Measurements from ENCODE around the gene BTNL2.
"Not testable (repeated sequence)": the region's sequence is repeated elsewhere in the genome, so short reads cannot be mapped to it uniquely, and the experiment has no call there.

The BTNL2 gene

GRCh38 chr6:32406857-32407256, at the start of gene BTNL2:
Gene BTNL2, minus strand, starts transcription at chr6:32407181. Its CDS starts 58 bp downstream, at chr6:32407123.
- no peak for DNase-seq

DNA sequence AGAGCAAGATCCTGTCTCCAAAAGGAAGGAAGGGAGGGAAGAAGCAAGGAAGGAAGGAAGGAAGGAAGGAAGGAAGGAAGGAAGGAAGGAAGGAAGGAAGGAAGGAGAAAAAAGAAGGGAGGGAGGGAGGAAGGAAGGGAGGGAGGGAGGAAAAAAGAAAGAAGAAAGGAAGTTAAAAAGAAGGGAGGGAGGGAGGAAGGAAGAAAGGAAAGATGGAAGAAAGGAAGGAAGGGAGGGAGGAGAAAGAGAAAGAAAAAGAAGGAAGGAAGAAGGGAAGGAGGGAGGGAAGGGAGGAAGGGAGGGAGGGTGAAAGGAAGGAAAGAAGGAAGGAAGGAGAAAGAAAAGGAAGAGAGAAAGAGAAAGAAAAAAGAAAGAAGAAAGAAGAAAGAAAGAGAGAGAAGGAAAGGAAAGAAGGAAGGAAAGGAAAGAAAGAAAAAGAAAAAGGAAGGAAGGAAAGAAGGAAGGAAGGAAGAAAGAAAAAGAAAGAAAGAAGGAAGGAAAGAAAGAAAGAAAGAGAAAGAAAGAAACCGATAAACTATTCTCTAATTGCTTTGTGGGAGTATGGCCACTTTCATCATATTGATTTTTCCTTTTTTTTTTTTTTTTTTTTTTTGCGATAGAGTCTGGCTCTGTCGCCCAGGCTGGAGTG, 42.2 kb upstream of the BTNL2 start:
- DNase-seq, result no peak

GRCh38 chr6:32447932-32448331, 41.0 kb upstream of the BTNL2 start:
- no peak for DNase-seq

GRCh38 chr6:32445321-32445854, 38.4 kb upstream of the BTNL2 start:
- DNase-seq, result no peak

GRCh38 chr6:32444433-32444832, 37.5 kb upstream of the BTNL2 start:
- DNase-seq, result no peak

DNA sequence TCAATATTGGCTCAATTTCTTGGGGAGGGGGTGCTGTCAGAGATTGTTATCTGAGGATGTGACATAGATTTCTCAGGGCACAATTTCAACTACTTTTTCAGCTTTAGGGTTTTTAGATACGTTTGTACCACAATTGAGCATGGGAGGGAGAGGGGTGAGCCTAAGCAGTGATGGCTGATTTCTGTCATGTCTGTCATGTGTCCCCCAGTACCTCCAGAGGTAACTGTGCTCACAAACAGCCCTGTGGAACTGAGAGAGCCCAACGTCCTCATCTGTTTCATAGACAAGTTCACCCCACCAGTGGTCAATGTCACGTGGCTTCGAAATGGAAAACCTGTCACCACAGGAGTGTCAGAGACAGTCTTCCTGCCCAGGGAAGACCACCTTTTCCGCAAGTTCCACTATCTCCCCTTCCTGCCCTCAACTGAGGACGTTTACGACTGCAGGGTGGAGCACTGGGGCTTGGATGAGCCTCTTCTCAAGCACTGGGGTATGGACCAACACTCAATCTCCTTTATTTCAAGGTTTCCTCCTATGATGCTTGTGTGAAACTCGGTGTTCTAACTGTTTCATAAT, 36.1 kb upstream of the BTNL2 start:
- no peak for DNase-seq

DNA sequence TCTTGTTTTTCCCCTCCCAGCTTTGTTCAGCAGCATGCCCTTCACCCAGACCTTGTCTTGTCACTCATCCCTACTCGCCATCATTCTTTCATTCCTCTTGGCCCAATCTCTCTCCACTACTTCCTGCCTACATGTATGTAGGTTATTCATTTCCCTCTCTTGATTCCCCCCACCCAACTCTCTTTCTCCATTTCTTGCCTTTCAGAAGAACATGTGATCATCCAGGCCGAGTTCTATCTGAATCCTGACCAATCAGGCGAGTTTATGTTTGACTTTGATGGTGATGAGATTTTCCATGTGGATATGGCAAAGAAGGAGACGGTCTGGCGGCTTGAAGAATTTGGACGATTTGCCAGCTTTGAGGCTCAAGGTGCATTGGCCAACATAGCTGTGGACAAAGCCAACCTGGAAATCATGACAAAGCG, 35.3 kb upstream of the BTNL2 start:
- DNase-seq, result no peak

DNA sequence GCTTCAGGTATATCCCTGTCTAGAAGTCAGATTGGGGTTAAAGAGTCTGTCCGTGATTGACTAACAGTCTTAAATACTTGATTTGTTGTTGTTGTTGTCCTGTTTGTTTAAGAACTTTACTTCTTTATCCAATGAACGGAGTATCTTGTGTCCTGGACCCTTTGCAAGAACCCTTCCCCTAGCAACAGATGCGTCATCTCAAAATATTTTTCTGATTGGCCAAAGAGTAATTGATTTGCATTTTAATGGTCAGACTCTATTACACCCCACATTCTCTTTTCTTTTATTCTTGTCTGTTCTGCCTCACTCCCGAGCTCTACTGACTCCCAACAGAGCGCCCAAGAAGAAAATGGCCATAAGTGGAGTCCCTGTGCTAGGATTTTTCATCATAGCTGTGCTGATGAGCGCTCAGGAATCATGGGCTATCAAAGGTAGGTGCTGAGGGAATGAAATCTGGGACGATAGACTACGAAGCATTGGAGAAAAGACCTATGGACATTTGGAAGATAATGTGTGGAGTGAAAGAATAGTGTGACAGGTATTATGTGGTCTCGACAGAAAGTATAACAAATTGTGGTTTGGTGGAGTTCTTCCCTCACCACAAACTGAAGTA, 32.7 kb upstream of the BTNL2 start, which contains the start of gene HLA-DRA:
HLA-DRA (plus strand) TSS at position 286 of the 613 bp plus-strand sequence; CDS start at position 350, 64 bp downstream.
- DNase-seq, result peak in 1 of 3 experiments; percentile 13

GRCh38 chr6:32439139-32439538, 32.2 kb upstream of the BTNL2 start:
- no peak for DNase-seq

DNA sequence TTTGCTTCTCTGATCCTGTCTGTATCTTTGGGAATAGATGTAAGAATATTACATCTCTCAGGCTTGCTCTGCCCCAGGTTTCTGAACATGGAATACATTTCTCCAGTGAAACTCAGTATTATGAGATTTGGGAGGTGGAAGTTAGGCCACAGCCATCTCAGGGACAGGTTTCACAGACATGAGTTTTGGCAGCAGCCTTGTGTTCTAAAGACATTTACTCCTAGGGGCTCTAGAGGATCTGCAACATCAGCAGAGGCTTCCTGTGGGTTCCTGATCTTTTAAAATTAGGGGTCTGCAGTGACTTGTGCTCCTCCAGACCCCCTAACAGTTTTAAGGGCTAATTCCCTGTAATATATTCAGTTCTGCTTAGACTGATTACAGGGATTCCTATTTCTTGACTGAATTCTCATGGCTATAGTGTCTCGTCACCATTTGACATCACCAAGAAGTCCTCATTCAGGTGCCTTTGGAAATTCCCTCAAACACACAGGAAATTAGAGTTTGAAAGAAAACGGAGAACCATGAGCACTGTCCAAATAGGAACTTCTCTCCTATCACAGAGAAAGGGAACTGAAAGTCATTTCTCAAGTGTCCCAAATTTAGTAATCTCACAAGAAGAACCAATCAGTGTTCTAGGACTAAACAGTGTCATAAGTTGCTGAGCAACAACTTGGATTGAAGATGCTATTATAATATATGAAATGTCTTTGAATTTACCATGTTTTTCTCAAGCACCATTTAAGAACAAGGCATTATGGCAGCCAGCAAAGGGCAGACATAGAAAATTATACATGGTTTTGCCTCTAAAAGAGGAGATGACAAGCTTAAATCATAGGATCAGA, 30.2 kb upstream of the BTNL2 start:
- no peak for DNase-seq

GRCh38 chr6:32436186-32436585, 29.2 kb upstream of the BTNL2 start:
- peak in 1 of 3 experiments; percentile 10 for DNase-seq

GRCh38 chr6:32433950-32434349, 27.0 kb upstream of the BTNL2 start:
- not testable (repeated sequence) for DNase-seq

DNA sequence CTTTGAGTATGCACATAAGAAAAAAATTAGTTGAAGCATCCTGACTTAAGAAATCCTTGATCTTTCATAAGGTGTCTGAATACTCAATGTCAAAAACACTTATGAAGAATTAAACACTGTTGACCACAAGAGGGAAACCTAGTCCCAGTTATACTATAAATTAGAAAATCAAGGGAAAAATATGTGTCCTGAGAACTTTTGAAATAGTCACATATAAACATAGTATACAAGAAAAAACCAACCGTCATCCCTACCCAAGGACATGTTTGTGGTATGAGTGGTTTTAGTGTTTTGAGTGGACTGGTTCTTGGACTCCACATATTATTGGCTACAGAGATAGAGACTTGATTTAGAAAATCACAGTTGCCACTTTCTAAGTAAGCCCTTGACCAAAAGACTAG, 25.1 kb upstream of the BTNL2 start:
- peak in 2 of 3 experiments; percentile 13 to 40 for DNase-seq

GRCh38 chr6:32431142-32431541, 24.2 kb upstream of the BTNL2 start:
- DNase-seq, result no peak

DNA sequence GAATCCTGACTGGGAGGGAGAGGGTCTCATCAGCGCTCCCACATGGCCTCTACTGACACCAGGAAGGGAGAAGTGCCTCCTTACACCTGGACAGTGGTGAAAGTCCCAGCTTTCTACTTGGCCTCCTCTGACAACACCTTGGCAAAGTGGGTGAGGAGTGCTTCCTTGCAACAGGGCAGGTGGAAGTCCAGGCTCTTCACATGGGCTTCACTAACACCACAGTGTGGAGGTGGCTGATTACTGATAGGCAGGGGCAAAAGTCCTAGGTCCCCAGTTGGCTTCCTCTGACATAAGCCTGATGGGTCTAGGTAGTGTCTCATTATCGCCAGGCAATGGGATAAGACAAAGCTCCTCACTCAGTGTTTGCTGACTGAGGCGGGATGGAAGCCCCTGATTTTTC, 23.2 kb upstream of the BTNL2 start:
- DNase-seq, result no peak

GRCh38 chr6:32427934-32428474, 21.0 kb upstream of the BTNL2 start:
- no peak for DNase-seq

DNA sequence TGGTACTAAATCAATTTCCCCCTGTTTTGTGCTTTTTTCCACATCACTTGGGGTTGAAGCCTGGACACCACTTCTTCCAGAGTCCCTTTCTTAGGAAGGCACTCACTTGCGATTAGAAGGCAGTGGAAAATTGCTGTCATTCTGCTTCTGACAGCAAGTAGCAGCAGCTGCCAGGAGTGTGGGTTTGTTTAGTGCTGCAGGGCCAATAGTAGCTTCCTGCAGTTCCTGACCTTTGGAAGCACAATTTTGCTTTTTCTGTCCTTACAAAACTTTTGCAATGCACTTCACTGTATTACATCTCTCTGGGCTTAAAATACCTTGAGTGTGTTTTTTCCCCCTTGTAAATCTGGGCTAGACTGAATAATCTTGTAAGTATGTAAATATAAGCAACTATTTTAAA, 20.2 kb upstream of the BTNL2 start:
- DNase-seq, result no peak

DNA sequence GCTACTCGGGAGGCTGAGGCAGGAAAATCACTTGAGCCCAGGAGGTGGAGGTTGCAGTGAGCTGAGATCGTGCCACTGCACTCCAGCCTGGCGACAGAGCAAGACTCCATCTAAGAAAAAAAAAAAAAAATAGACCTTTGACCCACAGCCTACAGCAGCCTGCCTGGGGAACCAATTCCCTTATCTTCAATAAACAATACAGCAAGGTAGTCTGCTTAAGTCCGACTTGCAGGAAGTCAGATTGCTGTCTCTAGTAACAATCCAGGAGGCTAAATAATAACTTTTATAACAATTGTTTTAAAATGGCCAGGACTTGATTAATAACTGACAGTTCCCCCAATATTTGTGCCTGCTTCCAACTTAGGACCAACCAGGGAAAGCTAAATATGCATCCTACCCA, 19.4 kb upstream of the BTNL2 start:
- DNase-seq, result no peak

- DNase-seq, result no peak
These were observed 17.8 kb upstream of the BTNL2 start for GRCh38 chr6:32424589-32425300.

DNA sequence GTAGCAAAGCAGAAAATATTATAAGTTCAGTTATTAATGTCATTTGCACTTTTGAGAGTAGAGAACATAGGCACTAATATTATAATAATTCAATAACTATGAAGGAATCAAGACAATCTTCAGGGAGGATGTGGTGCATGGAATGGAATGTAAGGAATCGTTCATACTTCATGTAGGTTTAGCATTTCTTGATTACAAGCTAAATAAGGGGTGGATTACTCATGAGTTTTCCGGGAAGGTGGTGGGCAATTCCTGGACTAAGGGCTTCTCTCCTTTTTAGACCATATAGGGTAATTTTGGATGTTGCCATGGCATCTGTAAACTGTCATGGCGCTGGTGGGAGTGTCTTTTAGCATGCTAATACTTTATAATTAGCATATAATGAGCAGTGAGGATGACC, 9.1 kb upstream of the BTNL2 start:
- DNase-seq, result no peak

GRCh38 chr6:32415521-32416019, 8.6 kb upstream of the BTNL2 start:
- DNase-seq, result peak; percentile 26 to 81 (median 58)

Data from NCI-H1417 (cell line).